HL-60 (cell line): Measurements from ENCODE around the gene WDR20.
A peak's percentile ranks its signal among the peaks of the same experiment; 100 is the strongest.

Experiments
- DNase-seq, 2 experiments: peaks; one replicate each; pipeline ENCODE4 v3.0.0-alpha.2; 2010 to 2020; ENCODE audit warnings: low read depth in 1 of 2, low spot score in 1 of 2
- H3K27ac ChIP-seq: fragments of 250-450 bp; sonication (Bioruptor Pico); replicated peaks from 2 replicates; pipeline ENCODE4 v1.5.1; 2020; ENCODE audit warnings: mild to moderate bottlenecking, moderate library complexity
- H3K27me3 ChIP-seq: fragments of 250-450 bp; sonication (Bioruptor Pico); 2 replicates; pipeline ENCODE4 v1.5.1; 2021; ENCODE audit warnings: mild to moderate bottlenecking, moderate library complexity; ENCODE audit not compliant: insufficient read depth, poor library complexity, severe bottlenecking
- H3K4me3 ChIP-seq: replicated peaks from 2 replicates; pipeline ENCODE4 v1.5.1; 2011; ENCODE audit warnings: mild to moderate bottlenecking, control low read depth, low read length; ENCODE audit not compliant: insufficient read depth
- GABPA ChIP-seq: IDR thresholded peaks from 2 replicates; pipeline ENCODE4 v1.6.1; 2012; ENCODE audit warnings: low read depth
- POLR2AphosphoS5 ChIP-seq: IDR thresholded peaks from 2 replicates; pipeline ENCODE4 v1.6.1; 2012; ENCODE audit warnings: low read depth
- SPI1 ChIP-seq: IDR thresholded peaks from 2 replicates; pipeline ENCODE4 v1.6.1; 2012; ENCODE audit warnings: low read depth, mild to moderate bottlenecking, borderline replicate concordance
- TF ChIP-seq, protein P1 (sequence below): IDR thresholded peaks from 2 replicates; pipeline ENCODE4 v1.6.1; 2012; ENCODE audit warnings: low read depth; ENCODE audit not compliant: insufficient replicate concordance
- TF ChIP-seq, protein P2 (sequence below): IDR thresholded peaks from one replicate; pipeline ENCODE4 v1.5.1; 2011; ENCODE audit warnings: low read length, control low read depth, inconsistent platforms; ENCODE audit not compliant: insufficient read depth

WDR20 gene

DNA sequence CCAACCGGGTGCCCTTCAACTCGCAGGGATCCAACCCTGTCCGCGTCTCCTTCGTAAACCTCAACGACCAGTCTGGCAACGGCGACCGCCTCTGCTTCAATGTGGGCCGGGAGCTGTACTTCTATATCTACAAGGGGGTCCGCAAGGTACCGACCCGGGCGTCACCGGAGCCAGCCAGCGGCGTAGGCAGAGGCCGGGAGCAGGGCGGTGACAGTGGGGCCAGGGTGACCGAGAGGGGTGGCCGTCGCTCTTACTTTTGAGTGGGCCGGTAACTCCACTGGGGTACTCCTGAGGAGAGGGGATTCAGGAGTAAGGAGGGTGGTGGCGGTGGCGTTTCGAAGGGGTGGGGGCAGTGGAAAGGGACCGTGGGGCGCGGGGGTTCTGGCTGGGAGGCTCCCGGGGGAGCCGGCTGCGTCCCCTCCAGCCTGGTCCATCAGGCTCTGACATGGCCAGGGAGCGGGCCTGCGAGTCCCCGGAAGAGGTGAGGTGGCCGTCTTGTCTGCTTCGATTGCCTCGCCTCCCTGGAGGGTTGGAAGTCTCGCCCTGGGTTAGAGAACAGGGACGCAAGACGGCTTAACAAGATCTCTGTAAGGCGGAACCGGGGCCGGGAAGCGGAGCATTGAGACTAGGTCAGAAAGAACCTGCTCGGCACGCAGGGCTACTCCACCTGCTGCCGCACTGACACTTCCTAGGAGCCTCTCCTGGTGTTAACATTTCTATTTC lies 491 bp downstream of the WDR20 start:
- TF ChIP-seq POLR2AphosphoS5 (no peak), SPI1 (no peak), GABPA (no peak)
- TF ChIP-seq, protein P1, sequence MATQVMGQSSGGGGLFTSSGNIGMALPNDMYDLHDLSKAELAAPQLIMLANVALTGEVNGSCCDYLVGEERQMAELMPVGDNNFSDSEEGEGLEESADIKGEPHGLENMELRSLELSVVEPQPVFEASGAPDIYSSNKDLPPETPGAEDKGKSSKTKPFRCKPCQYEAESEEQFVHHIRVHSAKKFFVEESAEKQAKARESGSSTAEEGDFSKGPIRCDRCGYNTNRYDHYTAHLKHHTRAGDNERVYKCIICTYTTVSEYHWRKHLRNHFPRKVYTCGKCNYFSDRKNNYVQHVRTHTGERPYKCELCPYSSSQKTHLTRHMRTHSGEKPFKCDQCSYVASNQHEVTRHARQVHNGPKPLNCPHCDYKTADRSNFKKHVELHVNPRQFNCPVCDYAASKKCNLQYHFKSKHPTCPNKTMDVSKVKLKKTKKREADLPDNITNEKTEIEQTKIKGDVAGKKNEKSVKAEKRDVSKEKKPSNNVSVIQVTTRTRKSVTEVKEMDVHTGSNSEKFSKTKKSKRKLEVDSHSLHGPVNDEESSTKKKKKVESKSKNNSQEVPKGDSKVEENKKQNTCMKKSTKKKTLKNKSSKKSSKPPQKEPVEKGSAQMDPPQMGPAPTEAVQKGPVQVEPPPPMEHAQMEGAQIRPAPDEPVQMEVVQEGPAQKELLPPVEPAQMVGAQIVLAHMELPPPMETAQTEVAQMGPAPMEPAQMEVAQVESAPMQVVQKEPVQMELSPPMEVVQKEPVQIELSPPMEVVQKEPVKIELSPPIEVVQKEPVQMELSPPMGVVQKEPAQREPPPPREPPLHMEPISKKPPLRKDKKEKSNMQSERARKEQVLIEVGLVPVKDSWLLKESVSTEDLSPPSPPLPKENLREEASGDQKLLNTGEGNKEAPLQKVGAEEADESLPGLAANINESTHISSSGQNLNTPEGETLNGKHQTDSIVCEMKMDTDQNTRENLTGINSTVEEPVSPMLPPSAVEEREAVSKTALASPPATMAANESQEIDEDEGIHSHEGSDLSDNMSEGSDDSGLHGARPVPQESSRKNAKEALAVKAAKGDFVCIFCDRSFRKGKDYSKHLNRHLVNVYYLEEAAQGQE: peak; percentile 21
- H3K27ac ChIP-seq: peak overlapping the region; percentile 82

DNA sequence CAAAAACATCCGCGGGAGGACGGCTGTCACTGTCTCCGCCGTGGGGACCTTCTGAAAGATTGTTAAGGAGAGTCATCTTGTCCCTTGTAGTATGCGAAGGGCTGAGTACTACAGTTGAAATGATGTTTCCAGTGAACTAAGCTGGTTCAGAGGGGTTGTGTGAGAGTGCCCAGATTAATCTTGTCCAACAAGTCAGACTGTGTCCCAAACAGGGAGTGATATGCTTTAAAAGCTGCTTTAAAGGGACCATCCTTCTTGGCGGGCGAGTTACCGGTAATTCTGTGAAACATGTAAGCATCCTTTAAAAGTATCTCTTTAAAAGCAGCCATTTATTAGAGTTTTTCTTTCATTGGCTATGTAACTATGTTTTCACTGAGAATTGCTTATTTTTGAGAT lies 1.1 kb downstream of the WDR20 start:
- TF ChIP-seq SPI1 (no peak), GABPA (no peak), POLR2AphosphoS5 (no peak)
- TF ChIP-seq, protein P1: no peak
- TF ChIP-seq, protein P2, sequence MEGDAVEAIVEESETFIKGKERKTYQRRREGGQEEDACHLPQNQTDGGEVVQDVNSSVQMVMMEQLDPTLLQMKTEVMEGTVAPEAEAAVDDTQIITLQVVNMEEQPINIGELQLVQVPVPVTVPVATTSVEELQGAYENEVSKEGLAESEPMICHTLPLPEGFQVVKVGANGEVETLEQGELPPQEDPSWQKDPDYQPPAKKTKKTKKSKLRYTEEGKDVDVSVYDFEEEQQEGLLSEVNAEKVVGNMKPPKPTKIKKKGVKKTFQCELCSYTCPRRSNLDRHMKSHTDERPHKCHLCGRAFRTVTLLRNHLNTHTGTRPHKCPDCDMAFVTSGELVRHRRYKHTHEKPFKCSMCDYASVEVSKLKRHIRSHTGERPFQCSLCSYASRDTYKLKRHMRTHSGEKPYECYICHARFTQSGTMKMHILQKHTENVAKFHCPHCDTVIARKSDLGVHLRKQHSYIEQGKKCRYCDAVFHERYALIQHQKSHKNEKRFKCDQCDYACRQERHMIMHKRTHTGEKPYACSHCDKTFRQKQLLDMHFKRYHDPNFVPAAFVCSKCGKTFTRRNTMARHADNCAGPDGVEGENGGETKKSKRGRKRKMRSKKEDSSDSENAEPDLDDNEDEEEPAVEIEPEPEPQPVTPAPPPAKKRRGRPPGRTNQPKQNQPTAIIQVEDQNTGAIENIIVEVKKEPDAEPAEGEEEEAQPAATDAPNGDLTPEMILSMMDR: no peak
- peak overlapping the region; percentile 82 for H3K27ac ChIP-seq

More for the DNA sequence above, 491 bp downstream of the WDR20 start:
- H3K4me3 ChIP-seq: peak overlapping the region; percentile 100
- no peaks in the 10 kb centered on the region for H3K27me3 ChIP-seq
- peak; percentile 29 to 55 for DNase-seq

DNA sequence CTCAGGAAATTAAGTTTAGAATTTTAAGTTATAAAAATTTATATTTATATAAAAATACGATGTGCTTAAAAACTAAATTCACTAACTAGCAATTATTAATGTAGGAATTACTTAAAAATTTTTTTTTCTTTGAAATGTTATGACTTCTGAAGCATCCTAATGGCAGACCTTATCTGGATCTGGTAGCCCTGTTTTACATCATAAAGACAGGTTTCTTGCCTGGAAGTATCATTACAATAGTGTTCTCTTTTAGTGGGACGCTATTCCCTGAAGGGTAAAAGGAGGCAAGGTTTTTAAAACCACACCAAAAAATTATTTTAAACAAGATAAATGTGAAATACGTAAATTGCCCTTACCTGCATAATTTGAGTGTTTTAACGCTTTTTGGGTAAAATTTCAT lies 2.1 kb downstream of the WDR20 start:
- H3K4me3 ChIP-seq: no peak overlapping the region
- no peak for DNase-seq
- TF ChIP-seq POLR2AphosphoS5 (no peak), GABPA (no peak), SPI1 (no peak)
- TF ChIP-seq, protein P1: no peak
- TF ChIP-seq, protein P2: no peak
- no peaks in the 10 kb centered on the region for H3K27me3 ChIP-seq
- H3K27ac ChIP-seq: no peak overlapping the region

More for the DNA sequence above, 1.1 kb downstream of the WDR20 start:
- no peaks in the 10 kb centered on the region for H3K27me3 ChIP-seq
- H3K4me3 ChIP-seq: peak overlapping the region; percentile 100
- no peak for DNase-seq
